GM12878 (cell line): Measurements from ENCODE around the gene ARID3A. TPM values are rescaled to one million over a fixed set of nuclear protein-coding genes. Genes with fewer than 3 reads are reported as not detected.

Source experiments
- ATAC-seq: fragments of 200-7000 bp; cut with Tn5 transposase; 3 replicates; pipeline ENCODE4 v1.9.1; 2020; ENCODE audit warnings: mild to moderate bottlenecking, moderate library complexity
- BruUV-seq: library from RNA; stranded (reverse); fragments of 400-500 nt; replicated peaks from 2 replicates; lab custom pipeline; 2021; lab: Mats Ljungman, UMichigan
- CTCF ChIA-PET: fragments of 300-600 bp; sonication (Branson Sonifier 250); formaldehyde crosslinking; extraction: SDS; loops from one replicate; lab custom pipeline; 2021; ENCODE audit warnings: inconsistent platforms; lab: Yijun Ruan, JAX
- POLR2A ChIA-PET: fragments of 350-600 bp; formaldehyde crosslinking; extraction: SDS; loops from one replicate; lab custom pipeline; 2021; ENCODE audit warnings: inconsistent platforms; lab: Charles Lee
- RAD21 ChIA-PET: fragments of 300-600 bp; sonication (Branson Sonifier 250); formaldehyde crosslinking; loops from one replicate; lab custom pipeline; 2023; ENCODE audit warnings: antibody characterized with exemption; ENCODE audit not compliant: unreplicated experiment; lab: Charles Lee
- SMC1A ChIA-PET: fragments of 300-600 bp; sonication (Branson Sonifier 250); formaldehyde crosslinking; loops from one replicate; lab custom pipeline; 2023; ENCODE audit not compliant: unreplicated experiment, uncharacterized antibody; lab: Charles Lee
- DNase-seq: peaks from one replicate; pipeline ENCODE4 v3.0.0-alpha.2; 2011; ENCODE audit warnings: low read depth, low spot score
- FAIRE-seq: peaks from 3 replicates; lab custom pipeline; 2011; peaks lifted over from hg19 to GRCh38; lab: Jason Lieb, UNC
- H2AFZ ChIP-seq: 2 replicates; pipeline ENCODE4 v1.6.0; 2011; ENCODE audit warnings: low read depth, low read length, control low read depth; ENCODE audit not compliant: control insufficient read depth
- H3K27ac ChIP-seq: 2 replicates; pipeline ENCODE4 v1.5.1; 2011; ENCODE audit warnings: control low read depth; ENCODE audit not compliant: control insufficient read depth, insufficient read depth
- H3K27me3 ChIP-seq, 2 experiments: replicated peaks in 1 of 2; 2 replicates each; pipeline versions ENCODE4 v1.6.0 to v1.6.1; 2011; ENCODE audit warnings: low read length in 1 of 2; ENCODE audit not compliant: control insufficient read depth in 2 of 2, insufficient read depth in 2 of 2
- H3K36me3 ChIP-seq, 2 experiments: 2 replicates each; pipeline ENCODE4 v1.5.1; 2011; ENCODE audit warnings: low read length in 1 of 2; ENCODE audit not compliant: control insufficient read depth in 2 of 2, insufficient read depth in 2 of 2
- H3K4me1 ChIP-seq: 2 replicates; pipeline ENCODE4 v1.6.1; 2011; ENCODE audit warnings: mild to moderate bottlenecking, low read length, moderate library complexity, mixed read lengths; ENCODE audit not compliant: control insufficient read depth, insufficient read depth
- H3K4me2 ChIP-seq: 2 replicates; pipeline ENCODE4 v1.6.0; 2011; ENCODE audit warnings: control low read depth; ENCODE audit not compliant: control insufficient read depth, insufficient read depth
- H3K4me3 ChIP-seq: fragments of 200-600 bp; sonication (generic); 2 replicates; pipeline ENCODE4 v1.5.1; 2016
- H3K79me2 ChIP-seq: 2 replicates; pipeline ENCODE4 v1.6.0; 2011; ENCODE audit warnings: low read length; ENCODE audit not compliant: control insufficient read depth, insufficient read depth
- H3K9ac ChIP-seq: 2 replicates; pipeline ENCODE4 v1.8.0; 2011; ENCODE audit warnings: low read length, control low read depth, mixed read lengths; ENCODE audit not compliant: control insufficient read depth, insufficient read depth
- H3K9me3 ChIP-seq: replicated peaks from 3 replicates; pipeline ENCODE4 v1.5.1; 2011; ENCODE audit warnings: mild to moderate bottlenecking, low read length; ENCODE audit not compliant: control insufficient read depth, insufficient read depth
- H4K20me1 ChIP-seq: 2 replicates; pipeline ENCODE4 v1.6.0; 2011; ENCODE audit not compliant: control insufficient read depth, insufficient read depth
- BACH1 ChIP-seq: fragments of 450-650 bp; IDR thresholded peaks from 2 replicates; pipeline ENCODE4 v1.6.1; 2017; ENCODE audit warnings: mild to moderate bottlenecking, borderline replicate concordance
- BHLHE40 ChIP-seq, 2 experiments: fragments of 450-650 bp in 1 of 2; IDR thresholded peaks; 2 replicates each; pipeline ENCODE4 v1.6.1; 2011 to 2017; ENCODE audit warnings: low read depth in 2 of 2, borderline replicate concordance in 1 of 2, improper control_type of control experiment in 1 of 2, low read length in 1 of 2, mild to moderate bottlenecking in 1 of 2
- HDAC6 ChIP-seq: fragments of 200-600 bp; sonication (generic); IDR thresholded peaks from one replicate; pipeline ENCODE4 v1.8.0; 2017; ENCODE audit warnings: antibody characterized with exemption; ENCODE audit not compliant: unreplicated experiment
- HDGF ChIP-seq: fragments of 450-650 bp; IDR thresholded peaks from 2 replicates; pipeline ENCODE4 v1.6.1; 2016; ENCODE audit warnings: antibody characterized with exemption
- IKZF1 ChIP-seq: fragments of 450-650 bp; conservative IDR thresholded peaks from 2 replicates; pipeline ENCODE4 v1.6.1; 2017; ENCODE audit warnings: antibody characterized with exemption, mild to moderate bottlenecking
- IKZF2 ChIP-seq, 2 experiments: fragments of 450-650 bp; IDR thresholded peaks; 2 replicates each; pipeline ENCODE4 v1.6.1; 2017; ENCODE audit warnings: mild to moderate bottlenecking in 2 of 2, moderate library complexity in 2 of 2
- MXI1 ChIP-seq: fragments of 150-350 bp; IDR thresholded peaks from 2 replicates; pipeline ENCODE4 v1.6.1; 2011; ENCODE audit warnings: low read depth, mild to moderate bottlenecking, inconsistent platforms, low read length, improper control_type of control experiment
- NFIC ChIP-seq: IDR thresholded peaks from 2 replicates; pipeline ENCODE4 v1.6.1; 2012; ENCODE audit warnings: low read depth, mild to moderate bottlenecking, inconsistent platforms, low read length, moderate library complexity
- POLR2A ChIP-seq: IDR thresholded peaks from 2 replicates; pipeline ENCODE4 v1.6.1; 2011; ENCODE audit warnings: low read depth, mild to moderate bottlenecking, low read length
- SKIL ChIP-seq: fragments of 450-650 bp; IDR thresholded peaks from 2 replicates; pipeline ENCODE4 v1.6.1; 2017; ENCODE audit warnings: mild to moderate bottlenecking, low read depth, inconsistent platforms; ENCODE audit not compliant: poor library complexity, severe bottlenecking
- SMARCA5 ChIP-seq: fragments of 450-650 bp; IDR thresholded peaks from 2 replicates; pipeline ENCODE4 v1.6.1; 2017; ENCODE audit warnings: mild to moderate bottlenecking
- SPI1 ChIP-seq: IDR thresholded peaks from 2 replicates; pipeline ENCODE4 v1.6.1; 2011; ENCODE audit warnings: low read depth, mild to moderate bottlenecking, low read length, moderate library complexity, borderline replicate concordance; ENCODE audit not compliant: insufficient read depth
- STAT1 ChIP-seq: fragments of 450-650 bp; conservative IDR thresholded peaks from 2 replicates; pipeline ENCODE4 v1.6.1; 2014; ENCODE audit warnings: antibody characterized with exemption, mild to moderate bottlenecking
- ZNF217 ChIP-seq: fragments of 450-650 bp; IDR thresholded peaks from 2 replicates; pipeline ENCODE4 v1.6.1; 2017; ENCODE audit warnings: antibody characterized with exemption, mild to moderate bottlenecking
- ZNF274 ChIP-seq: IDR thresholded peaks from one replicate; pipeline ENCODE4 v1.8.0; 2011; ENCODE audit not compliant: insufficient read length, insufficient read depth
- WGBS: methylation state at CpG from one replicate; pipeline ENCODE4 v1.1.6; 2016; ENCODE audit warnings: low lambda C conversion rate; ENCODE audit not compliant: insufficient replicate concordance, insufficient coverage; ENCODE audit errors: missing lambda C conversion rate; 5-methylcytosine and 5-hydroxymethylcytosine counted together
- in situ Hi-C: fragments of 300-500 bp; cut with MboI; formaldehyde crosslinking; loops from 9 replicates; pipeline ENCODE4 v1.14.3; 2018; ENCODE audit warnings: mixed read lengths
- intact Hi-C: fragments of 100-400 bp; cut with micrococcal nuclease; formaldehyde crosslinking; loops from one replicate; pipeline ENCODE4 v1.14.2; 2022; ENCODE audit not compliant: unreplicated experiment
- polyA plus RNA-seq, 11 experiments: library from polyadenylated mRNA; depleted of rRNA in 4 of 11; unstranded in 6 of 11; stranded (reverse) in 5 of 11; fragments of >200 nt; fragmentation: Nextera tagmentation in 4 of 11; fragmentation: Illumina TruSeq in 1 of 11; extraction: Ambion mirVana in 4 of 11; extraction: Trizol in 1 of 11; gene quantifications; 1 replicate in 1 of 11; 2 replicates in 10 of 11; pipeline versions ENCODE4 v1.2.1 to v1.2.3, GENCODE V29; 2011 to 2016; ENCODE audit warnings: inconsistent platforms in 2 of 11, missing spikeins in 2 of 11, low read depth in 1 of 11
- total RNA-seq, 4 experiments: library from RNA; depleted of rRNA in 3 of 4; stranded (reverse); fragments of >200 nt in 3 of 4; fragmentation: Illumina TruSeq in 1 of 4; extraction: Trizol in 1 of 4; gene quantifications; 2 replicates each; pipeline versions ENCODE4 v1.2.1 to v1.2.3, GENCODE V29; 2013 to 2021
- TF ChIP-seq, protein P1 (sequence below): IDR thresholded peaks from 2 replicates; pipeline ENCODE4 v1.6.1; 2012; ENCODE audit warnings: low read depth, low read length, improper control_type of control experiment
- TF ChIP-seq, protein P2 (sequence below): IDR thresholded peaks from 2 replicates; pipeline ENCODE4 v1.6.1; 2011; ENCODE audit warnings: borderline replicate concordance, low read depth, mild to moderate bottlenecking, moderate library complexity, mixed read lengths, low read length; ENCODE audit not compliant: insufficient read depth; ENCODE audit errors: extremely low read length

The ARID3A gene
- total and polyA plus RNA-seq, 10 of the 15 experiments (the other 5 are each of a cell fraction or from before 2014, with no cell fraction given): 0.76 to 70.0 (median 16.7) TPM

- SMC1A ChIA-PET: interaction anchor here (0.7 to 2.0 kb wide), 3 partner anchors 27 to 65 kb away, joined by 4 to 11 read pairs (median 5); partner anchors contain the start of genes MED16, RNU6-9 and WDR18
- in situ Hi-C loops: loop anchor here (5.0 kb wide), 3 partner anchors 62 to 147 kb away; partner anchors contain the start of genes CFD and WDR18
- TF ChIP-seq SKIL (no peak), SMARCA5 (0 out of 2 replicates have a peak, but pooled peaks have one; percentile 58), HDGF (0 out of 2 replicates have a peak, but pooled peaks have one; percentile 58), NFIC (no peak), ZNF274 (no peak), IKZF2 (IDR thresholded peaks at IDR 0.05) (peak in 1 of 2 experiments; percentile 51; a peak in 1 of 4 replicates), SPI1 (peak; percentile 6; the same call in 1 of the 2 replicates), HDAC6 (peak; percentile 84), BHLHE40 (IDR thresholded peaks at IDR 0.05; ENCODE audit: borderline replicate concordance in 1 of 2, low read depth in 2 of 2, low read length in 1 of 2) (peak; percentile 14 to 69; a peak in 2 of 4 replicates), MXI1 (peak; percentile 70), POLR2A (peak; percentile 44; the same call in 1 of the 2 replicates), IKZF1 (peak; percentile 36; the same call in 1 of the 2 replicates), BACH1 (no peak; the same call in 1 of the 2 replicates), STAT1 (no peak), ZNF217 (peak; percentile 69; the same call in 1 of the 2 replicates)
- TF ChIP-seq, protein P1, sequence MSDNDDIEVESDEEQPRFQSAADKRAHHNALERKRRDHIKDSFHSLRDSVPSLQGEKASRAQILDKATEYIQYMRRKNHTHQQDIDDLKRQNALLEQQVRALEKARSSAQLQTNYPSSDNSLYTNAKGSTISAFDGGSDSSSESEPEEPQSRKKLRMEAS: peak; percentile 58
- TF ChIP-seq, protein P2, sequence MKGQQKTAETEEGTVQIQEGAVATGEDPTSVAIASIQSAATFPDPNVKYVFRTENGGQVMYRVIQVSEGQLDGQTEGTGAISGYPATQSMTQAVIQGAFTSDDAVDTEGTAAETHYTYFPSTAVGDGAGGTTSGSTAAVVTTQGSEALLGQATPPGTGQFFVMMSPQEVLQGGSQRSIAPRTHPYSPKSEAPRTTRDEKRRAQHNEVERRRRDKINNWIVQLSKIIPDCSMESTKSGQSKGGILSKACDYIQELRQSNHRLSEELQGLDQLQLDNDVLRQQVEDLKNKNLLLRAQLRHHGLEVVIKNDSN: peak; percentile 56
These were observed 6.4 kb upstream of the ARID3A start for GRCh38 chr19:919199-920050.

More at GRCh38 chr19:919199-920050, 6.4 kb upstream of the ARID3A start:
- ATAC-seq: peak; percentile 43
- Histone ChIP-seq H3K27me3 (peaks cover 0 to 2% of the 10 kb centered on the region in 2 experiments; a peak in 1 of 4 replicates), H3K4me2 (peak overlapping the region; percentile 89), H3K27ac (no peak overlapping the region), H3K4me3 (peak overlapping the region; percentile 64; the same call in 1 of the 2 replicates), H3K4me1 (peaks cover 36% of the 10 kb centered on the region), H3K9ac (no peak overlapping the region), H3K9me3 (no peaks in the 10 kb centered on the region), H3K79me2 (peaks cover 6% of the 10 kb centered on the region), H4K20me1 (no peaks in the 10 kb centered on the region), H3K36me3 (no peaks in the 10 kb centered on the region; a peak in 1 of 4 replicates), H2AFZ (peak overlapping the region; percentile 75)
- CTCF ChIA-PET: interaction anchor here (0.9 to 4.6 kb wide), 7 partner anchors 26 to 150 kb away, joined by 3 to 50 read pairs (median 4); partner anchors contain the start of genes MED16, RNU6-9 and WDR18
- no peak for DNase-seq
- WGBS: under 1% methylated on average over 64 of the region's 68 CpGs
- RAD21 ChIA-PET: interaction anchor here (0.6 to 3.6 kb wide), 8 partner anchors 11 to 191 kb away, joined by 3 to 46 read pairs (median 5); partner anchors contain the start of genes MED16, RNU6-9 and WDR18
- no TSS peak for BruUV-seq
- FAIRE-seq: no peak
- POLR2A ChIA-PET: interaction anchor here (0.6 to 1.6 kb wide), 5 partner anchors 19 to 144 kb away, joined by 3 to 6 read pairs (median 4); no protein-coding TSS in a partner anchor
- intact Hi-C loops: loop anchor here (10.0 kb wide), 1 partner anchor 325 kb away; the partner anchor contains the start of genes ATP5F1D and MIDN
